Upper lobe of left lung (tissue), 4 donors: ENCODE data around the gene IQCH.
"Not testable (repeated sequence)": the region's sequence is repeated elsewhere in the genome, so short reads cannot be mapped to it uniquely, and the experiment has no call there.

Experiments
- CTCF ChIP-seq, 6 experiments: fragments of 450-650 bp in 4 of 6; fragments of 200-600 bp in 2 of 6; sonication (generic) in 2 of 6; IDR thresholded peaks; one replicate each; pipeline ENCODE4 v1.5.1; 2016 to 2019; ENCODE audit warnings: antibody characterized with exemption in 6 of 6
- POLR2A ChIP-seq, 4 donors: fragments of 450-650 bp; IDR thresholded peaks; one replicate each; pipeline ENCODE4 v1.5.1; 2016 to 2017; ENCODE audit warnings: antibody characterized with exemption in 4 of 4, mild to moderate bottlenecking in 2 of 4
- POLR2AphosphoS5 ChIP-seq, 2 donors: sonication (generic); formaldehyde crosslinking; IDR thresholded peaks; one replicate each; pipeline ENCODE4 v1.5.1; 2017; ENCODE audit warnings: antibody characterized with exemption in 2 of 2

GRCh38 chr15:67258412-67258811, 3.8 kb downstream of the IQCH start:
- not testable (repeated sequence) for TF ChIP-seq CTCF, POLR2AphosphoS5, POLR2A (IDR thresholded peaks at IDR 0.05)
